ENCODE data around the gene SUMO4.

- TF ChIP-seq CTCF (IDR thresholded peaks at IDR 0.05) (no peak), POLR2AphosphoS5 (IDR thresholded peaks at IDR 0.05; ENCODE audit: low read depth, low read length) (no peak), TCF7L2 (IDR thresholded peaks at IDR 0.05; ENCODE audit: low read depth, low read length) (no peak)
- TF ChIP-seq, protein P1, sequence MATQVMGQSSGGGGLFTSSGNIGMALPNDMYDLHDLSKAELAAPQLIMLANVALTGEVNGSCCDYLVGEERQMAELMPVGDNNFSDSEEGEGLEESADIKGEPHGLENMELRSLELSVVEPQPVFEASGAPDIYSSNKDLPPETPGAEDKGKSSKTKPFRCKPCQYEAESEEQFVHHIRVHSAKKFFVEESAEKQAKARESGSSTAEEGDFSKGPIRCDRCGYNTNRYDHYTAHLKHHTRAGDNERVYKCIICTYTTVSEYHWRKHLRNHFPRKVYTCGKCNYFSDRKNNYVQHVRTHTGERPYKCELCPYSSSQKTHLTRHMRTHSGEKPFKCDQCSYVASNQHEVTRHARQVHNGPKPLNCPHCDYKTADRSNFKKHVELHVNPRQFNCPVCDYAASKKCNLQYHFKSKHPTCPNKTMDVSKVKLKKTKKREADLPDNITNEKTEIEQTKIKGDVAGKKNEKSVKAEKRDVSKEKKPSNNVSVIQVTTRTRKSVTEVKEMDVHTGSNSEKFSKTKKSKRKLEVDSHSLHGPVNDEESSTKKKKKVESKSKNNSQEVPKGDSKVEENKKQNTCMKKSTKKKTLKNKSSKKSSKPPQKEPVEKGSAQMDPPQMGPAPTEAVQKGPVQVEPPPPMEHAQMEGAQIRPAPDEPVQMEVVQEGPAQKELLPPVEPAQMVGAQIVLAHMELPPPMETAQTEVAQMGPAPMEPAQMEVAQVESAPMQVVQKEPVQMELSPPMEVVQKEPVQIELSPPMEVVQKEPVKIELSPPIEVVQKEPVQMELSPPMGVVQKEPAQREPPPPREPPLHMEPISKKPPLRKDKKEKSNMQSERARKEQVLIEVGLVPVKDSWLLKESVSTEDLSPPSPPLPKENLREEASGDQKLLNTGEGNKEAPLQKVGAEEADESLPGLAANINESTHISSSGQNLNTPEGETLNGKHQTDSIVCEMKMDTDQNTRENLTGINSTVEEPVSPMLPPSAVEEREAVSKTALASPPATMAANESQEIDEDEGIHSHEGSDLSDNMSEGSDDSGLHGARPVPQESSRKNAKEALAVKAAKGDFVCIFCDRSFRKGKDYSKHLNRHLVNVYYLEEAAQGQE (IDR thresholded peaks at IDR 0.05; ENCODE audit: insufficient read depth in 1 of 2, low read depth in 2 of 2, low read length in 1 of 2) = no peak
Observed at GRCh38 chr6:149359440-149359839, 40.6 kb upstream of the SUMO4 start.
